ENCODE measurements around the gene TIMELESS.
A peak's percentile ranks its signal among the peaks of the same experiment; 100 is the strongest.
"Not testable (repeated sequence)": the region's sequence is repeated elsewhere in the genome, so short reads cannot be mapped to it uniquely, and the experiment has no call there.

The TIMELESS gene

GRCh38 chr12:56448860-56449621, at the start of gene TIMELESS:
Gene TIMELESS, minus strand, starts transcription at chr12:56449426. Its CDS starts 15,256 bp downstream, at chr12:56434170.
- peak; percentile 92 for DNase-seq (ENCODE audit: low read depth)

DNA sequence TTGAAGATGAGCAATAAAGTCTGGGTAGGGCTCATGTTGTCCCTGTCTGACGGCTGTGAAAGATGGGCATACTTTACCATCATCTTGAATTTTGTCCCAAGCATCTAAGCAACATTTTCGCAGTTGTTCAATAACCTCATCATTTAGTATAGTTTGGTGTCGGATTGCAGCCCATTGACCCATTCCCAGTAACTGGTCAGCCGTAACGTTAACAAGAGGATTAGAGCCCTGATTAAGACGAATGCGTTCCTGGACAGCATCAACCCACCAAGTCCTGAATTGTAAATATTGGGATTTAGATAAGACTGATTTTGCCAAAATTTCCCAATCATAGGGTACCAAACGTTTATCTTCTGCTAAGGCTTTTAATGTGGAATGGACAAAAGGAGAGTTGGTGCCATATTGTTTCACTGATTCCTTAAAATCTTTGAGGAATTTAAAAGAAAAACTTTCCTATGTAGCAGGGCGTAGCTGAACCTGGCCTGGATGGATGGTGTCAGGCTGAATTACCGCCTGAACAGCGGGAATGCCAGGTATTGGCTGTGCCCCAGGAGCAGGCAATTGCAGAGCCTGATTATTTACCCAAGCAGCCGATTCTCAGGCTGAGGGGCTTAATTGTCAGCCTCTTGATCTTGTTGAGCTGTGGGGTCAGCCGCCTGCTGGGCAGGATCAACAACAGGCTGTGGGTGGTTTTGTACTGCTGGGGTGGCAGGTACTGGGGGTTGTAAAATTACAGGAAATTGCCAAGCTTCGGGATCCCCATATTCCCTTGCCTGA, 49.1 kb upstream of the TIMELESS start:
- DNase-seq (ENCODE audit: low read depth): not testable (repeated sequence)

DNA sequence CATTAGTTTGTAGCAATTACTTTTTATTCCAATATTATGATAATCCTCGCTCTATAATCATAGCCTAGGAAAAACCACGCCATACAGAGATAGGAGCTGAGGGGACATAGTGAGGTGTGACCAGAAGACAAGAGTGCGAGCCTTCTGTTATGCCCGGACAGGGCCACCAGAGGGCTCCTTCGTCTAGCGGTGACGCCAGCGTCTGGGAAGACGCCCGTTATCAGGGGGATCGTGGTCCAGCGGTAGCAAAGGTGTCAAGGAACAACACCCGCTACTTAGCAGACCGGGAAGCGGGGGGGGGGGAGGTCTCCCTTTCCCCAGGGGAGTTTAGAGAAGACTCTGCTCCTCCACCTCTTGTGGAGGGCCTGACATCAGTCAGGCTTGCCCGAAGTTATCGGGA, 47.5 kb upstream of the TIMELESS start:
- peak; percentile 53 for DNase-seq (ENCODE audit: low read depth)

GRCh38 chr12:56494481-56494880, 45.3 kb upstream of the TIMELESS start:
- DNase-seq (ENCODE audit: low read depth): not testable (repeated sequence)

GRCh38 chr12:56494106-56494415, 44.8 kb upstream of the TIMELESS start:
- not testable (repeated sequence) for DNase-seq (ENCODE audit: low read depth)

DNA sequence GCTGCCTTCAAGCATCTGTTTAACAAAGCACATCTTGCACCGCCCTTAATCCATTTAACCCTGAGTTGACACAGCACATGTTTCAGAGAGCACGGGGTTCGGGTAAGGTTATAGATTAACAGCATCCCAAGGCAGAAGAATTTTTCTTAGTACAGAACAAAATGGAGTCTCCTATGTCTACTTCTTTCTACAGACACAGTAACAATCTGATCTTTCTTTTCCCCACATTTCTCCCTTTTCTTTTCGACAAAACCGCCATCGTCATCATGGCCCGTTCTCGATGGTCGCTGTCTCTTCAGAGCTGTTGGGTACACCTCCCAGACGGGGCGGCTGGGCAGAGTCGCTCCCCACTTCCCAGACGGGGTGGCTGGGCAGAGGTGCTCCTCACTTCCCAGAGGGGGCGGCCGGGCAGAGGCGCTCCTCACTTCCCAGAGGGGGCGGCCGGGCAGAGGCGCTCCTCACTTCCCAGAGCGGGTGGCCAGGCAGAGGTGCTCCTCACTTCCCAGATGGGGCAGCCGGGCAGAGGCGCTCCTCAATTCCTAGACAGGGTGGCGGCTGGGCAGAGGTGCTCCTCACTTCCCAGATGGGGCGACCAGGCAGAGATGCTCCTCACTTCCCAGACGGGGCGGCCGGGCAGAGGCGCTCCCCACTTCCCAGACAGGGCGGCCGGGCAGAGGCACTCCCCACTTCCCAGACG, 44.3 kb upstream of the TIMELESS start:
- DNase-seq (ENCODE audit: low read depth): not testable (repeated sequence)

DNA sequence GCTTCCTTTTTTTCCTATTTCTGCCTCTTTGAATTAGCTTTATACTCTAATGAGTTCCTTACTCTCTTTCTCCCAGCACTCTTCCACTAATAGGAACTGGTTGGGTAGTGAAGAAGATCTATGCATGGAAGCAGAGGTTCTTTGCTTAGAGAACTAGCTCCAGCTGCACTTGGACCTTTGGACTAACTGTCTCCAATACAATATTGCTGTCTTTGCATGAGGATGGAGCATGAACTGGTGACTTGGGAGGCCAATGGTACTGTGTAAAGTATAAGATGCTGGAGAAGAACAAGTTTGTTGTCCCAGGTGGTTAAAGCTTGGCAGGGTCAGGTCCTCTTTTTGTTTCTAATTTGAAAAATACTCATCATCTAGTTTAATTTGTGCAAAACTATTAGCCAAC, 41.1 kb upstream of the TIMELESS start:
- no peak for DNase-seq (ENCODE audit: low read depth)

DNA sequence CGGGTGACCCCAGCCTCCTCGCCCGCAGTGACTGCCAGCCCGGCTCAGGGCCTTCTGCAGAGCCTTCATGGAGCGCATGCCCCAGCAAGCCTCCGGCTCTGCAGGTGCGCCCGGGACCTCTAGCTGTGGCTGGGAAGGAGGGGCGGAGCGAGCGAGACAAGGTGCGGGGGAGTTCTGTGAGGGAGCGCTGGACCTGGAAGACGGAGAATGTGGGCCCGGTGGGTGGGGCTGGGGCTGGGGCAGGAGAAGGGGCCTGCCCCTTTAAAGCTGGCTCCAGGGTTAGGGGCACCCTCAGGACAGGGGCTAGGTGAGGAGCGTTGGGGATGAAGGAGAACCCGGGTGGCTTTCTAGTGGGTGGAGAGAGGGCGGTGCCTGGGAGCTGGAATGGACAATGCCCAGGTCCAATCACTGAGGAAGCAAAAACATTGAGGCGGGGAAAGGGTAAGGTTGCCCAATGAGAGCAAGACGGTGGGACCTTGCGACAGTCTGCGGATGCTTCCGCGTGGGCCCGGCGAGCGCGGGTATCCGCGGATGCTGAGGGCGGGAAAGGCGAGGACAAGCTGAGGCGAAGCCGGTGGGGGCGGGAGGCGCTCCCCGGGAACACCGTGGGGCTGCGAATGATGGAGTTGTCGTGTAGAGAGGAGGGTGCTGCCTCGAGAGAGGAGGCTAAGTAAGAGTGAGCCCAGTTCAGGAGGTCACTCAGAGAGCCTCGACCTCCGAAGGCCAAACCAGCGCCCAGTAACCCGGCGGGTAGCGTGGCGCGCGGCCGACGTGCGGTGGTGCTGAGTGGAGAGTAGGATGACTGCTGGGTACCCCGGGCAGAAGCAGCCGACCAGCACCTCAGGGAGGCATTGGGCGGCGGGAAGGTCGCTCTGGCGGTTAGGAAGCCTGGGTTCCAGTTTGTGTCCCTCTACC, 39.1 kb upstream of the TIMELESS start, which contains the start of gene GLS2:
GLS2 (minus strand) TSS at position 121 of the 915 bp plus-strand sequence; CDS start at position 78, 43 bp downstream.
- peak; percentile 66 for DNase-seq (ENCODE audit: low read depth)

DNA sequence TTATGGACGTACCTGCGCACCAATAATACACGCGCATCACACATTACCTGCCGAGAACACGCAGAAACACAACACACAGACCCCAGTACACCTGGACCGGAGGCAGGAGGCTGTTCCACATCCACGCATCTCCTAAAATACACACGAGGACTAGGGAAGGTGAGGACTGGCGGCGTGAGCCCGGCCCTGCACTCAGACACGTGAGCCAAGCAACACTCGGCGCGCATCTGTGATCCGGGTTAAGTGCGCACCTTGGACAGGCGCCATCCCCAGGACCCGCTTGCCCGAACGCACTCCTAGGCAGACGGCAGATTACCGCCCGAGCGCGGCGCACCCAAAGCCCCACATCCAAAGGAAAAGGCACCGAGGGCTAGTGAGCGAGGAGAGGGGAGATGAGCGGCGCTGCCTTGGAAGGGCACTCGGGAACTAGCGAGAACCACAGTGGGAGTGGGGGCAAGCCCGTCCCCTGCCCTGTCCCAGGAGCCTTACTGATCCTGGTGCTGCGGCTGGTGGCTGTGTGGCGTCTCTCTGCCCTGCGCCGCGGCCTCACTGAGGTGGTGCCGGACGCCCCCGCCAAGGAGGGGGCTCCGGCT, 38.3 kb upstream of the TIMELESS start:
- DNase-seq (ENCODE audit: low read depth): peak; percentile 25

GRCh38 chr12:56486694-56487093, 37.5 kb upstream of the TIMELESS start:
- no peak for DNase-seq (ENCODE audit: low read depth)

GRCh38 chr12:56484566-56484965, 35.3 kb upstream of the TIMELESS start:
- no peak for DNase-seq (ENCODE audit: low read depth)

- no peak for DNase-seq (ENCODE audit: low read depth)
Measured at GRCh38 chr12:56479625-56480024, 30.4 kb upstream of the TIMELESS start.

- DNase-seq (ENCODE audit: low read depth): no peak
Measured at GRCh38 chr12:56477521-56478225, 28.4 kb upstream of the TIMELESS start.

DNA sequence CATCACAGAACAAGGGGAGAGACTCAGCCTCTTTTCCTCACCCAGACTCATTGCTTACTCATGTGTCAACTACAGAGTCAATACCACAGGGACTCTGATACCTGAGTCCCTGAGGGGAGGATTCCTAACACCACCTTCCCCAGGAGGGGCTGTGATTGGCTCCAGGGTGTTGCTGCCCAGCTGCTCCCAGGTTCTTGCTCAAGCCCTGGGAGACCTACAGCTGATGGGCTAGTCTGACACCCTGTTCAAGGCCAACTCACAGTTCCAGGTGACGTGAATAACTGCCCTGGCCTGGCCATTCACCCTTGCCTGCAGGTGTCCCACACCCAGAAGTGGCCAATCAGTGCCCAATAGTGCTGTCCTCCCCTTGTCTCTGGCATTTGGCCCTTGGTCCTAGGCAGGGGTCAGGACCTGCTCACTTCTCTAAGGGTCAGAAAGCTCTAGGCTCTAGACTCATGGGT, 27.8 kb upstream of the TIMELESS start:
- DNase-seq (ENCODE audit: low read depth): no peak

DNA sequence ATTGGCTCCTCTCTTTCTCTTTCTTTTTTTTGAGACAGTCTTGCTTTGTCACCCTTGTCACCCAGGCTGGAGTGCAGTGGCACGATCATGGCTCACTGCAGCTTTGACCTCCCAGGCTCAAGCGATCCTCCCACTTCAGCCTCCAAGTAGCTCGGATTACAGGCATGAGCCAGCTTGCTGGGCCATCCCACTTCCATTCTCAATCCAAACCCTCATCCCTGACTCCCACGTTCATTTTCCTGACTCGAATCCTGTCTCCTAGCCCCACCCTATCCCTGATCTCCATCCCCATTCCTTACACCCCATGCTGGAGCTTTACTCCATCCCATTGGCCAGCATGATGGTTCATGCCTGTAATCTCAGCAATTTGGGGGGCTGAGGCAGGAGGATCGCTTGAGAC, 26.9 kb upstream of the TIMELESS start:
- no peak for DNase-seq (ENCODE audit: low read depth)

DNA sequence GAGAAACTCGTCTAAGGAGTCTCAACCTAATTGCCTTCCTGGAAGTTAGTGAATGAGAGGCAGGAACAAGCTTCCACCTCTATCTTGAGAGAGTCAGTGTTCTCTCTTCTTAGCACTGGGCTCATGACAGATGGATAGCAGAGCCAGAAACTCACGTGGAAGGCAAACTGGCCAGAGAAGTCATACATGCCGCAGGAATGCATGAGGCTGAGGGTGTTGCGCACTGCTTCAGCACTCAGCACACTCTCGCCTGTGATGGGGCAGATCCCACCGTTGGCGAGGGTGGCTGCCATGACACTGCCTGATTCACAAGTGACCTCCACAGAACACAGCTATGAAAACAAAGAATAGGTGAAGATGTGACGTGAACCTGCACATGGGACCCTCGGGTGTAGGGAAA, 25.2 kb upstream of the TIMELESS start:
- DNase-seq (ENCODE audit: low read depth): no peak

DNA sequence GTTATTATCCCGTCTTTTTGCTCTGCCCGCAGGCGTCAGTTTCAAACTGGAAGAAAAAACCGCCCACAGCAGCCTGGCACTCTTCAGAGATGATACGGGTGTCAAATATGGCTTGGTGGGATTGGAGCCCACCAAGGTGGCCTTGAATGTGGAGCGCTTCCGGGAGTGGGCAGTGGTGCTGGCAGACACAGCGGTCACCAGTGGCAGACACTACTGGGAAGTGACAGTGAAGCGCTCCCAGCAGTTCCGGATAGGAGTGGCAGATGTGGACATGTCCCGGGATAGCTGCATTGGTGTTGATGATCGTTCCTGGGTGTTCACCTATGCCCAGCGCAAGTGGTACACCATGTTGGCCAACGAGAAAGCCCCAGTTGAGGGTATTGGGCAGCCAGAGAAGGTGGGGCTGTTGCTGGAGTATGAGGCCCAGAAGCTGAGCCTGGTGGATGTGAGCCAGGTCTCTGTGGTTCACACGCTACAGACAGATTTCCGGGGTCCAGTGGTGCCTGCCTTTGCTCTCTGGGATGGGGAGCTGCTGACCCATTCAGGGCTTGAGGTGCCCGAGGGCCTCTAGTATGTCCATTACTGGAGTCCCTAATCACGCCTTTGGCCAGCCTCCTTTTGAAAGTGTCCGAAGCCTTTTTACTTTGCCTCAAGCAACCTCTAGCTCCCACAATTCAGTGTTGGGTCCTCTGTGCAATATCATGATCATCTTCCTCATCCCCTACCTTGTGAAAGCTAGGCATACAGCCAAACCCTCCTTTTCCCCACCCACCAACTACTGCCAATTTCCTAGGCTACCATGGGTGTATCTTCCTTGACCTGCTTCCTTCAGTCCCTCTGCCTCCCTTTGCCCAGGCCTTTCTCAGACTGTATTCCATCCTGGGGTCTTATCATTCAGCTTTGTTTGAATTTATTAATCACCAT, 20.0 kb upstream of the TIMELESS start:
- DNase-seq (ENCODE audit: low read depth): no peak

DNA sequence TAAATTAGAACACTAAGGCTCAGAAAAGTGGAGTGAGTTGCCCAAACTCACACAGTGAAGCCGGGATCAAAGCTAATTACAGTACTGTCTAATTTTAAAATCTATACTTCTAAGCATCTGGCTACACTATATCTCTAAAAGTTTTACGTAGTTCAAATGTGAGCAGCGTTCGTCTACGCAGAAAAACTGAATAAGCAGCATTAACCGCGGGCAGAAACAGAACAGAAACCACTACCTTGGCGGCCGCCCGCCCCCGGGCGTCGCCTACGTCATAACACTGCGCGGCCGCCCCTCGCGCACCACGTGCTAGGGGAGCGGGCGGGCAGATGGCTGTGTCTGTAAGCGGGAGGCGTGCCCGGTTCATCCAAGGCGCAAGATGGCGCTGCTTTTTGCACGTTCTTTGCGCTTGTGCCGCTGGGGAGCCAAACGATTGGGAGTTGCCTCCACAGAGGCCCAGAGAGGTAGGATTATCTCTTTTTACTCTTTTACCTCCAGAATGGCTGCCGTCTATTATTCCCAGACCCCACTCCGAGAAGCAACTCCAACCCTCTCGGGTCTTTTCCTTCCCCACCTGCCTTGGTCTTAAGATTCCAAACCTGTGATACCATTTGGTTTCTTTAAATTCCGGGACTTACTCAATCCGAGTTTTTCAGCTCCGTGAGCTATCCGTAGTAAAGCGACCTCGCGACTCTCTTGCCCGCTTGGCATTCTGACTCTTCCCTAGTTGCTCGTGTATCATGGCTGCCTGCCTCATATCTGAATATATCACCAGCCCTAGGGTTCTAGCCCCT, 19.2 kb upstream of the TIMELESS start, which contains the start of gene SPRYD4:
SPRYD4 (plus strand) TSS at position 363 of the 791 bp plus-strand sequence; CDS start at position 377, 14 bp downstream.
- peak; percentile 95 for DNase-seq (ENCODE audit: low read depth)
